Measurements from ENCODE around the gene CLPSL2.

CLPSL2 gene

GRCh38 chr6:35796236-35796635 lies 19.8 kb downstream of the CLPSL2 start:
- no peak for DNase-seq (ENCODE audit: low read depth, low spot score)
- no peak overlapping the region for H3K4me3 ChIP-seq (ENCODE audit: low read depth, low read length)
- POLR2A ChIA-PET: interaction anchor here (0.6 kb wide), 1 partner anchor 477 kb away, joined by 4 read pairs; no protein-coding TSS in a partner anchor
- CTCF ChIA-PET: interaction anchor here (1.6 to 3.7 kb wide), 2 partner anchors 8 to 39 kb away, joined by 4 to 33 read pairs; no protein-coding TSS in a partner anchor
- no peak for TF ChIP-seq CTCF (IDR thresholded peaks at IDR 0.05; ENCODE audit: insufficient read depth, low read length, missing control alignments)

- DNase-seq (ENCODE audit: low read depth, low spot score): no peak
- ChIA-PET POLR2A (interaction anchor here (0.6 to 1.6 kb wide), 2 partner anchors 10 to 36 kb away, joined by 3 to 6 read pairs; no protein-coding TSS in a partner anchor), CTCF (interaction anchor here (0.8 to 3.7 kb wide), 4 partner anchors 10 to 298 kb away, joined by 3 to 33 read pairs (median 3); no protein-coding TSS in a partner anchor)
- no peak for TF ChIP-seq CTCF (IDR thresholded peaks at IDR 0.05; ENCODE audit: insufficient read depth, low read length, missing control alignments)
- H3K4me3 ChIP-seq (ENCODE audit: low read depth, low read length): no peak overlapping the region
These were observed 21.6 kb downstream of the CLPSL2 start for GRCh38 chr6:35797837-35798526.

GRCh38 chr6:35798706-35799105 lies 22.3 kb downstream of the CLPSL2 start:
- no peak for DNase-seq (ENCODE audit: low read depth, low spot score)
- no peak for TF ChIP-seq CTCF (IDR thresholded peaks at IDR 0.05; ENCODE audit: insufficient read depth, low read length, missing control alignments)
- POLR2A ChIA-PET: interaction anchor here (1.6 kb wide), 1 partner anchor 11 kb away, joined by 6 read pairs; no protein-coding TSS in a partner anchor
- CTCF ChIA-PET: interaction anchor here (0.8 to 3.7 kb wide), 4 partner anchors 11 to 297 kb away, joined by 3 to 33 read pairs (median 3); no protein-coding TSS in a partner anchor
- no peak overlapping the region for H3K4me3 ChIP-seq (ENCODE audit: low read depth, low read length)

GRCh38 chr6:35801148-35801547 lies 24.8 kb downstream of the CLPSL2 start:
- H3K4me3 ChIP-seq (ENCODE audit: low read depth, low read length): no peak overlapping the region
- no peak for TF ChIP-seq CTCF (IDR thresholded peaks at IDR 0.05; ENCODE audit: insufficient read depth, low read length, missing control alignments)
- CTCF ChIA-PET: no interaction called here
- POLR2A ChIA-PET: no interaction called here
- no peak for DNase-seq (ENCODE audit: low read depth, low spot score)

GRCh38 chr6:35804996-35805736 lies 28.8 kb downstream of the CLPSL2 start, which contains the start of gene LHFPL5:
LHFPL5 (plus strand) TSS chr6:35805352; CDS start chr6:35805671, 319 bp downstream.
- TF ChIP-seq CTCF (IDR thresholded peaks at IDR 0.05; ENCODE audit: insufficient read depth, low read length, missing control alignments): no peak
- no peak for DNase-seq (ENCODE audit: low read depth, low spot score)
- POLR2A ChIA-PET: no interaction called here
- CTCF ChIA-PET: no interaction called here
- peak within 1 kb of the TSS; percentile 16 for H3K4me3 ChIP-seq (ENCODE audit: low read depth, low read length)

- TF ChIP-seq CTCF (IDR thresholded peaks at IDR 0.05; ENCODE audit: insufficient read depth, low read length, missing control alignments): no peak
- H3K4me3 ChIP-seq (ENCODE audit: low read depth, low read length): no peak overlapping the region
- CTCF ChIA-PET: no interaction called here
- POLR2A ChIA-PET: no interaction called here
- DNase-seq (ENCODE audit: low read depth, low spot score): no peak
These were observed 32.3 kb downstream of the CLPSL2 start for GRCh38 chr6:35808688-35809087.

Measured in AG04449 (cell line).